A673 (cell line): ENCODE data around the gene ATRIP.

ENCODE experiments used
- CTCF ChIP-seq: fragments of 300-800, 200-600 bp; sonication (generic); conservative IDR thresholded peaks from 2 replicates; pipeline ENCODE4 v1.5.1; 2017; ENCODE audit warnings: low read depth, mild to moderate bottlenecking, antibody characterized with exemption, low read length, moderate library complexity, mixed read lengths
- EZH2 ChIP-seq: fragments of 200-600 bp; sonication (generic); IDR thresholded peaks from 2 replicates; pipeline ENCODE4 v1.6.1; 2017; ENCODE audit warnings: borderline replicate concordance, low read depth, mild to moderate bottlenecking, mixed read lengths, antibody characterized with exemption, low read length; ENCODE audit not compliant: poor library complexity, severe bottlenecking

GRCh38 chr3:48430708-48431101 is 15.8 kb upstream of the ATRIP start:
- no peak for TF ChIP-seq CTCF
- no peak for TF ChIP-seq EZH2
